MM.1S (cell line): ENCODE data around the gene BRD8.
"Not testable (repeated sequence)": the region's sequence is repeated elsewhere in the genome, so short reads cannot be mapped to it uniquely, and the experiment has no call there.

Source experiments
- DNase-seq: peaks from one replicate; pipeline ENCODE4 v3.0.0-alpha.2; 2015
- H2AFZ ChIP-seq: fragments of 300-600 bp; sonication (generic); 2 replicates; pipeline ENCODE4 v1.6.0; 2016; ENCODE audit warnings: antibody characterized with exemption, low read length
- H3F3A ChIP-seq: fragments of 300-600 bp; sonication (generic); 2 replicates; pipeline ENCODE4 v1.6.1; 2016; ENCODE audit warnings: mild to moderate bottlenecking, antibody characterized with exemption, low read length, moderate library complexity, mixed read lengths; ENCODE audit not compliant: insufficient read depth
- H3K27ac ChIP-seq: fragments of 300-600 bp; sonication (generic); 2 replicates; pipeline ENCODE4 v1.5.1; 2016; ENCODE audit warnings: mild to moderate bottlenecking, low read length
- H3K27me3 ChIP-seq: fragments of 300-600 bp; sonication (generic); replicated peaks from 2 replicates; pipeline ENCODE4 v1.6.0; 2016; ENCODE audit warnings: low read length; ENCODE audit not compliant: insufficient read depth
- H3K36me3 ChIP-seq: fragments of 300-600 bp; sonication (generic); replicated peaks from 2 replicates; pipeline ENCODE4 v1.6.1; 2016; ENCODE audit warnings: mild to moderate bottlenecking, low read length, mixed read lengths; ENCODE audit not compliant: insufficient read depth
- H3K4me1 ChIP-seq: fragments of 300-600 bp; sonication (generic); 2 replicates; pipeline ENCODE4 v1.6.1; 2016; ENCODE audit warnings: low read length, mixed read lengths
- H3K4me2 ChIP-seq: fragments of 300-600 bp; sonication (generic); 2 replicates; pipeline ENCODE4 v1.6.0; 2016; ENCODE audit warnings: low read depth, low read length
- H3K4me3 ChIP-seq: fragments of 300-600 bp; sonication (generic); 2 replicates; pipeline ENCODE4 v1.5.1; 2016; ENCODE audit warnings: low read length, mixed read lengths
- H3K79me2 ChIP-seq: fragments of 300-600 bp; sonication (generic); 2 replicates; pipeline ENCODE4 v1.6.1; 2016; ENCODE audit warnings: mixed run types, low read length, mixed read lengths
- H3K9ac ChIP-seq: fragments of 300-600 bp; sonication (generic); 2 replicates; pipeline ENCODE4 v1.6.1; 2016; ENCODE audit warnings: low read length, mixed read lengths
- H3K9me2 ChIP-seq: fragments of 300-600 bp; sonication (generic); replicated peaks from 2 replicates; pipeline ENCODE4 v1.6.1; 2016; ENCODE audit warnings: mild to moderate bottlenecking, low read length, mixed read lengths; ENCODE audit not compliant: insufficient read depth
- H3K9me3 ChIP-seq: fragments of 300-600 bp; sonication (generic); replicated peaks from 2 replicates; pipeline ENCODE4 v1.6.1; 2016; ENCODE audit warnings: mild to moderate bottlenecking, low read length, mixed read lengths; ENCODE audit not compliant: insufficient read depth
- H4K20me1 ChIP-seq: fragments of 300-600 bp; sonication (generic); 2 replicates; pipeline ENCODE4 v1.6.1; 2016; ENCODE audit warnings: mild to moderate bottlenecking, low read length, moderate library complexity, mixed read lengths; ENCODE audit not compliant: insufficient read depth
- CTCF ChIP-seq: fragments of 300-600 bp; sonication (generic); IDR thresholded peaks from 2 replicates; pipeline ENCODE4 v1.5.1; 2016; ENCODE audit warnings: antibody characterized with exemption, low read length, mixed read lengths
- EZH2 ChIP-seq: fragments of 300-600 bp; sonication (generic); optimal IDR thresholded peaks from 2 replicates; pipeline ENCODE3; 2017; ENCODE audit warnings: low read depth, mild to moderate bottlenecking, antibody characterized with exemption, low read length, mixed read lengths
- EZH2phosphoT487 ChIP-seq: fragments of 300-600 bp; sonication (generic); IDR thresholded peaks from 2 replicates; pipeline ENCODE4 v1.6.1; 2018; ENCODE audit warnings: antibody characterized with exemption, low read length

Gene BRD8

GRCh38 chr5:138149530-138149929, 28.9 kb downstream of the BRD8 start:
- Histone ChIP-seq H3K79me2 (no peaks in the 10 kb centered on the region), H3F3A (no peaks in the 10 kb centered on the region; the same call in 1 of the 2 replicates)

DNA sequence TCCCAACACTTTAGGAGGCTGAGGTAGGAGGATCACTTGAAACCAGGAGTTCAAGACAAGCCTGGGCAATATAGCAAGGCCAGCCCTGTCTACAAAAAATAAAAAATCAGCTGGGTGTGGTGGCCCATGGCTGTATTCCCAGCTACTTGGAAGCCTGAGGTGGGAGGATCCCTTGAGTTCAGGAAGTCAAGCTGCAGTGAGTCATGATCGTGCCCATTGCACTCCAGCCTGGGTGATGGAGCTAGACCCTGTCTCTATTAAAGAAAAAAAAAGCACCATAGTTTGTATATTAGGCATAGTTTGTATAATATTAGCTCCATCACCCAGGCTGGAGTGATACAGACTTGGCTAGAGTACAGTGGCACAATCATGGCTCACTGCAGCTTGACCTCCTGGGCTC, 29.6 kb downstream of the BRD8 start:
- Histone ChIP-seq H3K27me3 (no peaks in the 10 kb centered on the region), H3K9me3 (no peaks in the 10 kb centered on the region), H3K4me1 (no peaks in the 10 kb centered on the region), H3F3A (no peaks in the 10 kb centered on the region), H3K9me2 (no peaks in the 10 kb centered on the region), H3K9ac (no peak overlapping the region), H3K36me3 (no peaks in the 10 kb centered on the region), H3K4me2 (no peak overlapping the region), H2AFZ (no peak overlapping the region), H3K4me3 (no peak overlapping the region), H3K27ac (no peak overlapping the region), H3K79me2 (no peaks in the 10 kb centered on the region), H4K20me1 (no peaks in the 10 kb centered on the region)
- no peak for DNase-seq
- TF ChIP-seq CTCF (no peak), EZH2phosphoT487 (no peak), EZH2 (no peak)

More at GRCh38 chr5:138149530-138149929, 28.9 kb downstream of the BRD8 start:
- no peak overlapping the region for H3K4me2 ChIP-seq
- no peaks in the 10 kb centered on the region for H3K9me3 ChIP-seq
- no peaks in the 10 kb centered on the region for H3K27me3 ChIP-seq
- no peak overlapping the region for H3K9ac ChIP-seq
- 0 out of 2 replicates have a peak, but pooled peaks cover 2% of the 10 kb centered on the region for H4K20me1 ChIP-seq
- no peak for TF ChIP-seq EZH2phosphoT487
- TF ChIP-seq EZH2, result no peak
- TF ChIP-seq CTCF, result no peak
- no peaks in the 10 kb centered on the region for H3K9me2 ChIP-seq
- no peaks in the 10 kb centered on the region for H3K4me1 ChIP-seq
- no peak overlapping the region for H3K4me3 ChIP-seq
- no peak overlapping the region for H3K27ac ChIP-seq
- no peak for DNase-seq
- H2AFZ ChIP-seq, result no peak overlapping the region
- no peaks in the 10 kb centered on the region for H3K36me3 ChIP-seq

DNA sequence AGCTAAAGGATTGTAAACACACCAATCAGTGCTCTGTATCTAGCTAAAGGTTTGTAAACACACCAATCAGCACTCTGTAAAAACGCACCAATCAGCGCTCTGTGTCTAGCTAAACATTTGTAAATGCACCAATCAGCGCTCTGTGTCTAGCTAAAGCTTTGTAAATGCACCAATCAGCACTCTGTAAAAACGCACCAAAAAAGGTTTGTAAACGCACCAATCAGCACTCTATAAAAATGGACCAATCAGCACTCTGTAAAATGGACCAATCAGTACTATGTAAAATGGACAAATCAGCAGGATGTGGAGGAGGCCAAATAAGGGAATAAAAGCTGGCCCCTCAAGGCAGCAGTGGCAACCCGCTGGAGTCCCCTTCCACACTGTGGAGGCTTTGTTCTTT, 34.9 kb downstream of the BRD8 start:
- H3K4me2 ChIP-seq, H4K20me1 ChIP-seq, H3K4me1 ChIP-seq, H3K9me3 ChIP-seq, H3K27me3 ChIP-seq, H3K36me3 ChIP-seq, H3F3A ChIP-seq, H3K9me2 ChIP-seq, H3K79me2 ChIP-seq, H2AFZ ChIP-seq, H3K4me3 ChIP-seq, DNase-seq, H3K9ac ChIP-seq, H3K27ac ChIP-seq: not testable (repeated sequence)

DNA sequence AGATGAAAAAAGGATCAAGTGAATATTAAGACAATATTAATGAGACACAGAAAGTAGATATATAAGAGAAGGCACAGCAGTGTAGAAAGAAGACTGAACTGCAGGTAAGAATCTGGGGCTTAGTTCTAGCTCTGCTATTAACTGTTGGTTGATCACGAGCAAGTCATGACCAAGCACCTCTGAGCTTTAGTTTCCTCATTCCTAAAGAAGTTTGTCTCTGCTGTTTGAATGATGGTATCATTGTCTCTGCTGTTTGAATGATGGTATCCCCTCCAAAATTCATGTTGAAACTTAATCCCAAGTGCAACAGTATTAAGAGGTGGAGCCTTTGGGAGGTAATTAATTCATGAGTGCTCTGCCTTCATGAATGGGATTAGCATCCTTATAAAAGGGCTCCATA, 36.7 kb downstream of the BRD8 start:
- Histone ChIP-seq H3K4me2 (no peak overlapping the region), H3K9ac (no peak overlapping the region), H4K20me1 (no peaks in the 10 kb centered on the region), H3K4me1 (no peaks in the 10 kb centered on the region), H3K9me3 (no peaks in the 10 kb centered on the region), H3F3A (no peaks in the 10 kb centered on the region), H3K9me2 (no peaks in the 10 kb centered on the region), H3K36me3 (no peaks in the 10 kb centered on the region), H3K79me2 (no peaks in the 10 kb centered on the region), H3K27me3 (no peaks in the 10 kb centered on the region), H2AFZ (no peak overlapping the region), H3K27ac (no peak overlapping the region), H3K4me3 (no peak overlapping the region)
- TF ChIP-seq CTCF (no peak), EZH2phosphoT487 (no peak), EZH2 (no peak)
- no peak for DNase-seq
